Non-pigmented ciliary epithelial cell (primary cell): ENCODE results near the gene TMEM176B.
"Not testable (repeated sequence)": the region's sequence is repeated elsewhere in the genome, so short reads cannot be mapped to it uniquely, and the experiment has no call there.

ENCODE experiments used
- DNase-seq: peaks from one replicate; pipeline ENCODE4 v3.0.0-alpha.2; 2010; ENCODE audit warnings: low read depth

Gene TMEM176B

GRCh38 chr7:150790416-150791075, 9.6 kb downstream of the TMEM176B start:
- DNase-seq: no peak

DNA sequence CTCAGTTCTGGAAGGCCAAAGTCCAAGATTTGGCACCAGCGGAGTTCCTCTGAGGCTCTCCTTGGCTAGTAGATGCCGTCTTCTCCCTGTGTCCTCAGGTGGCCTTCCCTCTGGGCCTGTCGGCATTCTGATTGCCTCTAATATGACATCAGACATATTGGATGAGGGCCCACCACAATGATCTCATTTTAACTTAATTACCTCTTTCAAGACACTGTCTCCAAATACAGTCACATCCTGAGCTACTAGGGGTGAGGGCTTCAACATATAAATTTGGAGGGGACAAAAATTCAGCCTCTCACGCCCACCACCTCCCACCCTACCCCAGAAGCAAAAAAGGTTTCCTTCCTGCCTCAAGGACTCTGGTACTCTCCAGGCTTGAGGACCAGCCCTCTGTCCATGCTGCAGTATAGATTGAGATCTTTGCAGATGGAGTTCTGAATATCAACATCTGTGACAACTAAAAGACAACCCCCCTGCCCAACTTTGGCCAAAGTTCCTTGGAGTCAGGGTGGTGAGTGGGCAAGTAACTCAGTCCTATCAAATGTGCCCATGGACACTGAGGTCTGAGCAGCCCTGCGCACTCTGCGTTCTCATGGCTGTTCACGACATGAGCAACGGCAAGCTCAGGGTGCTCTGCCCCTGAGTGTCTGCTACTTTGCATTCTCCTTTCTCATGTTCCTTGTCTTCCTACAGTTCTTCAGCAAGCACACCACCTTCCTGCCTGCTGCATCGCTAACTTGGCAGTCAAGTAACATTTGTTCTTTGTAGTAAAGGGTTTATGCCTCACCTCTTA, 11.5 kb downstream of the TMEM176B start:
- DNase-seq: no peak

DNA sequence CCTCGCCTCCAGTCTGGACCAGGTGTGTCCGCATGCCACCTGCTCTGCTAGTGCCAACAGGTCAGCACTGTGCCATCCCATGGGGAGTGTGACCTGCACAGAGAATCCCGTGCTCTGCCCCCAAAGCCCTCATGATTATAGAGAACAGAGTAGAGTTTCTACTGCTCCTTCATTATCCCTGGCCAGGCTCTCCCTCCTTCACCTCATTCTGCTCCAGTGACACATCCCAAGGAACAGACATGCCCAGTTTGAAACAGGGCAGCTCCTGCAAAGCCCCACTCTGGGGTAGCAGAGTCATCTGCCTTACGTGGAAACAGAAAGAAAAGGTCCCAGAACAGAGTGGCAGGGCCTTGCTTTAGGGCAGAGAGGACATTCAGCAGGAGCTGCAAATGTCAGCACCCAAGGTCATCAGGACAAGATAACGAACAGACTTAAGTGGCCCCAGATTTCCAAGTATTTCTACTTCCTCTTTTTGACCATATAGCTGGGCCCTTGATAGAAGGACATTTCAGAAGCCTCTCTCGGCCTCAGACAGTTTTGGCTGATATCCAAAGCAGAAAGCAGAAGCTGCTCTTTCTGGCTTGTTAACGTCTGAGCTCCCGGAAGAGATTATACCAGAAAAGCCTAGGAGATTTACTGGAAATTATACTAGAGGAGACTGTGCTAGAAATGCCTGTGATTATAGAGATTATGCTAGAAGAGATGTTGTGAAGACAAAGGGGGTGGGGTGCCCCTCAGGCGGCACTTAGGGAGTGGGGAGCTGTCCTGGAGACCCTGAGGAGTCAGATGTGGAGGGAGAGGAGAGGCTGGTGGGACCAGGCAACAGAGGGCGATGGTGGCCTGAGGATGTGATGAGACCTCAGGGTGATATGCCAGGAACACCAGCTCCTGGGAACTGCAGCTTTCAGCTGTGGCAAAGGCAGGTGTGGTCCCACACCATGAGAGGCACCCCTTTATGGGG, 12.6 kb downstream of the TMEM176B start:
- DNase-seq: no peak

GRCh38 chr7:150784954-150785353, 15.2 kb downstream of the TMEM176B start:
- no peak for DNase-seq

DNA sequence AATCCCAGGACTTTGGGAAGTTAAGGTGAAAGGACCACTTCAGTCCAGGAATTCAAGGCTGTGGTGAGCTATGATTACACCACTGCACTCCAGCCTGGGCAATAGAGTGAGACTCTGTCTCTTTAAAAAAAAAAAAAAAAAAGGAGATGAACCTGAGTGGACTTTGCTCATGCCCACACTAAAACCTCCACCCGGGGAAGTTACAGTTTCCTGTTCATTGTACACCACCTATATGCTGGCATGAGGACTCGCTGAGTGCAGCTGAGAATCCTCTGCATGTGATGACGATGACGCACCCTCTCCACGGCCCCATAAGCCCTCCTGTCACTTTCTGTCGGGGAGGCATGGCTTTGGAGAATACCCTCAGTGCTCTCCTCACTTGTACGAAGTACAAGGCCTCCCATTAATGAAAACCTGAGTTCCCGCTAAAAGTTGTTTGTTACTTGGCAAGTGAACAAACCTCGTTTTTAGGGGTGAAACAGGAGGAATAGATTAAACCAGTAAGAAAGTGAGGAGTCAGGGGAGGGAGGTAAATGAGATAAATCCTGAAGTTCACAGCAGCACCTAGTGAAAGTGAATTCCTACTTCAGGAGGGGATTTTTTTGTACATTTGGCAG, 15.9 kb downstream of the TMEM176B start:
- no peak for DNase-seq

- no peak for DNase-seq
Measured at GRCh38 chr7:150781961-150782360, 18.2 kb downstream of the TMEM176B start.

GRCh38 chr7:150781103-150781502, 19.1 kb downstream of the TMEM176B start:
- peak; percentile 3 for DNase-seq

- no peak for DNase-seq
Measured at GRCh38 chr7:150780292-150780691, 19.9 kb downstream of the TMEM176B start.

- DNase-seq: peak; percentile 4
Measured at GRCh38 chr7:150778738-150779301, 21.3 kb downstream of the TMEM176B start.

DNA sequence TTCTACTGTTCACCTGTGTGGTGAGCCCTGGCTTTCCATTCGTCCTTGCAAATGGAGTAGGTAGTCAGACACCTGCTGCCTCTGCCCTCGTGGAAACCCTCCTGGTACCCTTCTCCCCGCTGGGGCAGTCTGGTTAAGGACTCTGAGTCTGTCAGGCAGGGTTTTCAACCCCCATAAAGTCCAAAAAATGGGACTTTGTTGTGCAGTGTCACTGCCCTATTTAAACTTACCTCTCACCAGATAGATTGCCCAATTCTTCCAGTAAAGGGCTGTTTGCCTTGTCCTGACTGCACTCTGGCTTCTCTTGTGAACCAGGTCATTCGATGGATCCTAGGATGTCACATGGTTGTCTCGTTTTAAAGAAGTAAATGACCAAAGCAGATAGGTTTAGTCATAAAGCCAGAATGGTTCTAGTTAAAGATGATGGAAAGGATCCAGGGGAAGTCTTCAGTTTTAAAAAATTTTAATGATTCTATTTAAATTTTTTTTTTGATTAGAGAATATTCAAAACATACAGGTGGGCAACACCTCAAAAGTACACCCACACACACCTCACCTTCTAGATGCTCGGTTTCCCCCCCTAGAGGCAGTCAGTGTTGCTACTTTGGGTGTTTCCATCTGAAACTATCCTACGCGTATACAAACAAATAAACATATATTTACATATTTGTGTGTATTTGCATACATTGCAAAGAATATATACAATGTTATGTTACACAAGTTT, 22.0 kb downstream of the TMEM176B start:
- DNase-seq: no peak

DNA sequence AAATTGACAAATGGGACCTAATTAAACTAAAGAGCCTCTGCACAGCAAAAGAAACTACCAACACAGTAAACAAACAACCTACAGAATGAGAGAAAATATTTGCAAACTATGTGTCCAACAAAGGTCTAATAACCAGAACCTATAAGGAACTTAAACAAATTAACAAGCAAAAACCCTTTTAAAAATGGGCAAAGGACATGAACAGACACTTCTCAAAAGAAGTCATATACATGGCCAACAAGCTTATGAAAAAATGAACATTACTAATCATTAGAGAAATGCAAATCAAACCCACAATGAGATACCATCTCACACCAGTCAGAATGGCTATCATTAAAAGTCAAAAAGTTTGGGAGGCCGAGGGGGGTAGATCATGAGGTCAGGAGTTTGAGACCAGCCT, 26.0 kb downstream of the TMEM176B start:
- not testable (repeated sequence) for DNase-seq

- no peak for DNase-seq
Measured at GRCh38 chr7:150769768-150770167, 30.4 kb downstream of the TMEM176B start.

- DNase-seq: no peak
Measured at GRCh38 chr7:150766334-150766709, 33.8 kb downstream of the TMEM176B start.

GRCh38 chr7:150759479-150759878, 40.7 kb downstream of the TMEM176B start:
- DNase-seq: no peak

DNA sequence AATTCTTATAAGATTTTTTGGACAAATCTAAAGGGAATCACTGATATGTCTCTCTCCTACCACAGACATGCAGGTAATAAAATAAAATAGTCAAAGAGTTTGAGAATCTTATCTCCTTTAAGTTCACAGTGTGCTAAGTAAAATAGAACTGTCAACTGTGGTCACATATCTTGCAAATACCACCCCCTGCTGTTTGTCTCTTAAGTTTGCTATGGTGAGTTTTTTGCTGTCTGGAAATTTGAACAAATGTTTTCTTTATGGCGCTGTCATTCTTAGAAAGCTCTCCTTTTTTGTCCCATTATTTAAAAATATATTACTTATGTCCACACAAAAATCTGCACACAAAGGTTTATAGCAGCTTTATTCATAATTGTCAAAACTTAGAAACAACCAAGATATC, 43.3 kb downstream of the TMEM176B start:
- DNase-seq: no peak

- no peak for DNase-seq
Measured at GRCh38 chr7:150756166-150756565, 44.0 kb downstream of the TMEM176B start.

DNA sequence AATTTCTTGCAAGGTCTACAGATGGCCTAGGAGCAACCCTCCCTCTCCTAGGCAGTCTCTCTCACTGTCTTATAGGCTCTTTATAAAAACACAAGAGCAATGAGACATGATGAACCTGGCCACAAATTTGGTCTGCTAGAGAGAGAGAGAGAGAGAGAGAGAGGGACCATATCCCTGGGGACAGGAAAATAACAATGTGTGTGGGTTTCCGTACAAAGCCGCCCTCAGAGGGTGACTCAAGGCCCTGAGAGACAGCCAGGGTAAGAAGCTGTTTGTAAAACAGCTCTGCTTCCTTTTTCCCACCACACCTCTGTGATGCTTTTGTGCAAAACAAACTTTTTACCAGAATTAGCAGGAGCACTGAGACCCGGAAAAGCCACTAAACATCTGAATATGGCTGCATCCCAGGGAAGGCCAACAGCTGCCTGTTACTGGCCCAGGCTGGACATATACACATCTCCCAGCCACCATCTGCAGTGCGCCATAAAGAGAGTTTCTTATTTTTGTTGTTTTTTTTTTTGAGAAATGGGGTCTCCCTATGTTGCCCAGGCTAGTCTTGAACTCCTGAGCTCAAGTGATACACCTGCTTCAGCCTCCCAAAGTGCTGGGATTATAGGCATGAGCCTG, 44.6 kb downstream of the TMEM176B start:
- no peak for DNase-seq

DNA sequence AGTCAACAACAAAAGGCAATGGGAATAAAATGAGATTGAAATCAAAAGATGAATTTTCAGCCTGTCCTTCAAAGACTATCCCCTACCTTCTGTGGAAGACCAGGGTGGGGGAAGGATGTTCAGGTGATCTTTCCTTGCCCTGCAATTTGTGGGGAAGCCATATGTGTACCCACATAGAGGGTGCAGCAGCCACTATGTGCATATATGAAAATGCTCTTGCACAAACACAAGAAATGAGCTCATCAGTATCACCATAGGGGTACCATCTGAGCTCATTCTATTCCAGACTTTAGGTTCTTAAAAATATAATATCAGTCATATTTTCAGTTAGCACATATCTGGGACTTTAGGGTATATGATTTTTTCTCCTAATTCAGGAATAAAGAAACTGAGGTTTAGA, 45.2 kb downstream of the TMEM176B start:
- no peak for DNase-seq

DNA sequence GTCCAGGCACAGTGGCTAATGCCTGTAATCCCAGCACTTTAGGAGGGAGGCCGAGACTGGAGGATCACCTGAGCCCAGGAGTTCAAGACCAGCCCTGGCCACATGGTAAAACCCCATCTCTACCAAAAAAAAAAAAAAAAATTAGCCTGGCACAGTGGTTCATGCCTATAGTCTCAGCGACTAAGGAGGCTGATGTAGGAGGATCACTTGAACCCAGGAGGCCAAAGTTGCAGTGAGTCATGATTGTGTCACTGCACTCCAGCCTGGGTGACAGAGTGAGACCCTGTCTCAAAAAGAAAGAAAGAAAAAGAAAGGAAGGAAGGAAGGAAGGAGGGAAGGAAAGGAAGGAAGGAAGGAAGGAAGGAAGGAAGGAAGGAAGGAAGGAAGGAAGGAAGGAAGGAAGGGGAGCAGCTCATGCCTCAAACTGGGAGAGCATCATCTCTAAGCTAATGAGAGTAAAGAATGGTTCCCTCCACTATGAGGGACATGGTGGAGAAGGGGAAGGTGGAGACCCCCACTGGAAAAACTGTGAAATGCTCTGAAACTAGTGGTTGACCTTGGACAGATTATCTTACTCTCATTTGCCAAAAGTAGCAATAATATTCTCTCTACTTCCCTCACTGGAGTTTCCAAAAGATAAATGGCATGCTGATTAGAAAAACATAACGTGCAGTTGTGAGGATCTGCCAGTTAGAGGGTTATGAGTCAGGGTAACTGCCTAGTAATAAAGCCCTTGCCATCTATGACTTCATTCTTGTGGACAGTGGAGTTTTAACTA, 46.1 kb downstream of the TMEM176B start:
- DNase-seq: no peak

DNA sequence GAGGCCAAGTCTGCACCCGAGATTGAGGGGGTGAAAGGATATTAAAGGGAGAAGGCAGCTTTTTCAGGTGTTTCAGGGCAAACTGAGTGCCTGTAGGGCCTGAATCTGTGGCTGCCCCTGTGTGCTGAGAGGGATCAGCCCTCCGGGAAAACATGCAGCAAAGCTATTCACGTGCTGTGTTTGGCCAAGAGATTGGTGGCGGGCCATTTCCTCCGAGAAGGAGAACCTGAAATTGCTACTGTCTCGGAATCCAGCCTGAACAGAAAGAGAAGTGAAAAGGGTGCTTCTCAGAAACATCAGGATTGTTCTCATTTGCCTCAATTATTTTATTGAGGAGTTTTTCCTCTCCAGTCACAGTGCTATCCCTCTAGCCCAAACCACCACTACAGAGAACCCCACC, 46.9 kb downstream of the TMEM176B start:
- no peak for DNase-seq
